SK-N-MC (cell line): ENCODE data around the gene PCDHA1.

Experiments used
- EZH2 ChIP-seq: fragments of 200-600 bp; sonication (generic); IDR thresholded peaks from one replicate; pipeline ENCODE4 v1.6.1; 2017; ENCODE audit warnings: antibody characterized with exemption
- FOXP2 ChIP-seq: optimal IDR thresholded peaks from 2 replicates; pipeline ENCODE3; 2011; ENCODE audit warnings: mild to moderate bottlenecking, moderate library complexity; ENCODE audit not compliant: insufficient read depth; ENCODE audit errors: extremely low read length, control extremely low read depth
- POLR2AphosphoS5 ChIP-seq: IDR thresholded peaks from 2 replicates; pipeline ENCODE4 v1.6.1; 2012; ENCODE audit warnings: mild to moderate bottlenecking, low read depth, low read length, borderline replicate concordance

DNA sequence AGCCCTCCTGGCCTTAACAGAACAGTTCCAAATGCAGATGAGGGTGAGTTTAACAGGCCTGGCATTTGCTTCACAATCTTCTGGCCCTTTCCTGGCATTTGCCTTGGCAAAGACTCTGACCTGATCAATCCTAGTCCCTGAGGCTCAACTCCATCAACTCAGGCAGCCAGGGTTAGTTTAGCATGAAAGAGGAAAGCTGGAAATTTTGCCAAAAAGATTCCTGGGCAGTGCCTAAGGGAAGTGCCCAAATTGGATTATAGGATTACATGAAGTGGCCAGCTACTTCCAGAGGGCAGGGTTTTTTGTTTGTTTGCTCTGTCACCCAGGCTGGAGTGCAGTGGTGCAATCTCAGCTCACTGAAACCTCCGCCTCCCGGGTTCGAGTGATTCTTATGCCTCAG, 217.1 kb downstream of the PCDHA1 start:
- TF ChIP-seq EZH2 (no peak), POLR2AphosphoS5 (no peak), FOXP2 (no peak)
